HL-60 (cell line): ENCODE data around the gene ZSCAN2.
A peak's percentile ranks its signal among the peaks of the same experiment; 100 is the strongest.

Source experiments
- DNase-seq, 2 experiments: peaks; one replicate each; pipeline ENCODE4 v3.0.0-alpha.2; 2010 to 2020; ENCODE audit warnings: low read depth in 1 of 2, low spot score in 1 of 2
- H3K27ac ChIP-seq: fragments of 250-450 bp; sonication (Bioruptor Pico); replicated peaks from 2 replicates; pipeline ENCODE4 v1.5.1; 2020; ENCODE audit warnings: mild to moderate bottlenecking, moderate library complexity
- H3K27me3 ChIP-seq: fragments of 250-450 bp; sonication (Bioruptor Pico); 2 replicates; pipeline ENCODE4 v1.5.1; 2021; ENCODE audit warnings: mild to moderate bottlenecking, moderate library complexity; ENCODE audit not compliant: insufficient read depth, poor library complexity, severe bottlenecking
- H3K4me3 ChIP-seq: replicated peaks from 2 replicates; pipeline ENCODE4 v1.5.1; 2011; ENCODE audit warnings: mild to moderate bottlenecking, control low read depth, low read length; ENCODE audit not compliant: insufficient read depth
- GABPA ChIP-seq: IDR thresholded peaks from 2 replicates; pipeline ENCODE4 v1.6.1; 2012; ENCODE audit warnings: low read depth
- POLR2AphosphoS5 ChIP-seq: IDR thresholded peaks from 2 replicates; pipeline ENCODE4 v1.6.1; 2012; ENCODE audit warnings: low read depth
- REST ChIP-seq: IDR thresholded peaks from 2 replicates; pipeline ENCODE4 v1.6.1; 2012; ENCODE audit warnings: low read depth; ENCODE audit not compliant: insufficient replicate concordance
- SPI1 ChIP-seq: IDR thresholded peaks from 2 replicates; pipeline ENCODE4 v1.6.1; 2012; ENCODE audit warnings: low read depth, mild to moderate bottlenecking, borderline replicate concordance
- TF ChIP-seq, protein P1 (sequence below): IDR thresholded peaks from one replicate; pipeline ENCODE4 v1.5.1; 2011; ENCODE audit warnings: low read length, control low read depth, inconsistent platforms; ENCODE audit not compliant: insufficient read depth

Gene ZSCAN2

GRCh38 chr15:84595660-84596059 is 5.1 kb upstream of the ZSCAN2 start:
- H3K27me3 ChIP-seq, result no peaks in the 10 kb centered on the region
- peak in 1 of 2 experiments; percentile 83 for DNase-seq
- no peak for TF ChIP-seq SPI1
- TF ChIP-seq, protein P1, sequence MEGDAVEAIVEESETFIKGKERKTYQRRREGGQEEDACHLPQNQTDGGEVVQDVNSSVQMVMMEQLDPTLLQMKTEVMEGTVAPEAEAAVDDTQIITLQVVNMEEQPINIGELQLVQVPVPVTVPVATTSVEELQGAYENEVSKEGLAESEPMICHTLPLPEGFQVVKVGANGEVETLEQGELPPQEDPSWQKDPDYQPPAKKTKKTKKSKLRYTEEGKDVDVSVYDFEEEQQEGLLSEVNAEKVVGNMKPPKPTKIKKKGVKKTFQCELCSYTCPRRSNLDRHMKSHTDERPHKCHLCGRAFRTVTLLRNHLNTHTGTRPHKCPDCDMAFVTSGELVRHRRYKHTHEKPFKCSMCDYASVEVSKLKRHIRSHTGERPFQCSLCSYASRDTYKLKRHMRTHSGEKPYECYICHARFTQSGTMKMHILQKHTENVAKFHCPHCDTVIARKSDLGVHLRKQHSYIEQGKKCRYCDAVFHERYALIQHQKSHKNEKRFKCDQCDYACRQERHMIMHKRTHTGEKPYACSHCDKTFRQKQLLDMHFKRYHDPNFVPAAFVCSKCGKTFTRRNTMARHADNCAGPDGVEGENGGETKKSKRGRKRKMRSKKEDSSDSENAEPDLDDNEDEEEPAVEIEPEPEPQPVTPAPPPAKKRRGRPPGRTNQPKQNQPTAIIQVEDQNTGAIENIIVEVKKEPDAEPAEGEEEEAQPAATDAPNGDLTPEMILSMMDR, result no peak
- no peak for TF ChIP-seq REST
- no peak for TF ChIP-seq POLR2AphosphoS5
- H3K4me3 ChIP-seq, result no peak overlapping the region
- peak overlapping the region; percentile 86 for H3K27ac ChIP-seq

GRCh38 chr15:84597296-84597695 is 3.5 kb upstream of the ZSCAN2 start:
- no peaks in the 10 kb centered on the region for H3K27me3 ChIP-seq
- H3K27ac ChIP-seq, result peak overlapping the region; percentile 86
- no peak for TF ChIP-seq REST
- no peak for TF ChIP-seq GABPA
- TF ChIP-seq, protein P1, result no peak
- no peak for TF ChIP-seq SPI1
- TF ChIP-seq POLR2AphosphoS5, result no peak
- H3K4me3 ChIP-seq, result no peak overlapping the region
- no peak for DNase-seq

DNA sequence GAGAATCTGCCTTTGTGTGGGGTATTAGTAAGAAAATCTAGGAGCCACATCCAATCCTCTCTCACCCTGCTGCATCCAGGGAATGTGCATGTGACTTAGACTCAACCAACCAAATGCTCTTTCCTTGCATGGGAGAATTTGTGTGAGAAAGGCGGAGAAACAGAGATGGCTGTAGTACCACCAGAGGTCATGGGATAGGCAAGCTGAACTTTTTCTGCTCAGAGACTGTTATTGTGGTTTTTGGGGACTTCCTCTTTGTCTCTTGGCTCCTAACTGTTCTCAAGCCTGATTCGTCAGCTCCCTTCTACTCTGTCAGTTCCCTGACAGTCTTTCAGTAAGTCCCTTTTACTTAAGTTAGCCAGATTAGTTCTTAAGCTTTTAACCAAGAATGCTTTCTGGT is 2.6 kb upstream of the ZSCAN2 start:
- Histone ChIP-seq H3K4me3 (no peak overlapping the region), H3K27me3 (no peaks in the 10 kb centered on the region), H3K27ac (peak overlapping the region; percentile 86)
- peak; percentile 64 to 91 for DNase-seq
- peak; percentile 98 for TF ChIP-seq SPI1
- TF ChIP-seq GABPA, result no peak
- TF ChIP-seq POLR2AphosphoS5, result no peak
- TF ChIP-seq REST, result no peak
- TF ChIP-seq, protein P1, result no peak
